NCI-H82 (cell line): ENCODE results near the gene PPOX.
A peak's percentile ranks its signal among the peaks of the same experiment; 100 is the strongest.

Experiments used
- DNase-seq: peaks from one replicate; lab custom pipeline; 2025; lab: John Stamatoyannopoulos, UW

Gene PPOX

GRCh38 chr1:161153682-161154337 lies 12.4 kb upstream of the PPOX start, which contains the start of gene UFC1:
Gene UFC1 (plus strand): TSS chr1:161153978. CDS start chr1:161153998, 20 bp downstream.
- peak; percentile 95 for DNase-seq

DNA sequence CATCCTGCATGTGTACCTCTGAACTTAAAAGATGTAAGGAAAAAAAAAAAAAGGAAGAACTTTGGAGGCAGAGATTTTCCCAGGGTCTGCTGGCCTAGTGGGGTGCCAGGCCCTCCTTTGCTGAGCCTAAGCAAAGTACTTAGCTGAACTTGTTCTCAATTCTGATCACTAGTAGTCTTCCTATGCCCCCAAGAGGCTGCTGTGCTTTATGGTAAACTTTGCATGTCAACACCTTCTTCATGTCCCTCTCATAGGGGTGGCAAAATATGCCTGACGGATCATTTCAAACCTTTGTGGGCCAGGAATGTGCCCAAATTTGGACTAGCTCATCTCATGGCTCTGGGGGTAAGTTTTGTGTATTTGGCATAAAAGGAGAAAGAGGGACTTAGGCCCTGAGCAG lies 8.4 kb upstream of the PPOX start:
- DNase-seq: no peak

DNA sequence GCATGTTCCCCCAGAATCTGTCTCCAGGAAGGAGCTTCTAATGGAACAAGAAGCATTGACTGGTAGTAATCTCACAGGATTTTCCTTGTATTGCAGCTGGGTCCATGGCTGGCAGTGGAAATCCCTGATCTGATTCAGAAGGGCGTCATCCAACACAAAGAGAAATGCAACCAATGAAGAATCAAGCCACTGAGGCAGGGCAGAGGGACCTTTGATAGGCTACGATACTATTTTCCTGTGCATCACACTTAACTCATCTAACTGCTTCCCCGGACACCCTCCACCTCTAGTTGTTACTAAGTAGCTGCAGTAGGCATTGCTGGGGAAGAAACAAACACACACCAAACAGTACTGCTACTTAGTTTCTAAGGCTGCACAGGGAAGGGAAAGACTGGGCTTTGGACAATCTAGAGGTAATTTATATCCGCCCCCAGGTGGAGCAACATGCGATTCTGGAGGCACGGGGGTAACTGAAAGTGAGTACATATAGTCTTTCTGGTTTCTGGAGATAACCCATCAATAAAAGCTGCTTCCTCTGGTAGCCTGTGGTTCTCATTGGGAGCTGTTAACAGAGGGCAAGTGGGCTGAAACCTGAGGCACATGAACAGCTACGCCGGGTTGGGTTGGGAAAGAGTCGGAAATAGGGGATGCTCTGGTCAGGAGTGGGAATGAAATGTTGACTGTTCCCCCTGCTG lies 7.8 kb upstream of the PPOX start:
- no peak for DNase-seq

DNA sequence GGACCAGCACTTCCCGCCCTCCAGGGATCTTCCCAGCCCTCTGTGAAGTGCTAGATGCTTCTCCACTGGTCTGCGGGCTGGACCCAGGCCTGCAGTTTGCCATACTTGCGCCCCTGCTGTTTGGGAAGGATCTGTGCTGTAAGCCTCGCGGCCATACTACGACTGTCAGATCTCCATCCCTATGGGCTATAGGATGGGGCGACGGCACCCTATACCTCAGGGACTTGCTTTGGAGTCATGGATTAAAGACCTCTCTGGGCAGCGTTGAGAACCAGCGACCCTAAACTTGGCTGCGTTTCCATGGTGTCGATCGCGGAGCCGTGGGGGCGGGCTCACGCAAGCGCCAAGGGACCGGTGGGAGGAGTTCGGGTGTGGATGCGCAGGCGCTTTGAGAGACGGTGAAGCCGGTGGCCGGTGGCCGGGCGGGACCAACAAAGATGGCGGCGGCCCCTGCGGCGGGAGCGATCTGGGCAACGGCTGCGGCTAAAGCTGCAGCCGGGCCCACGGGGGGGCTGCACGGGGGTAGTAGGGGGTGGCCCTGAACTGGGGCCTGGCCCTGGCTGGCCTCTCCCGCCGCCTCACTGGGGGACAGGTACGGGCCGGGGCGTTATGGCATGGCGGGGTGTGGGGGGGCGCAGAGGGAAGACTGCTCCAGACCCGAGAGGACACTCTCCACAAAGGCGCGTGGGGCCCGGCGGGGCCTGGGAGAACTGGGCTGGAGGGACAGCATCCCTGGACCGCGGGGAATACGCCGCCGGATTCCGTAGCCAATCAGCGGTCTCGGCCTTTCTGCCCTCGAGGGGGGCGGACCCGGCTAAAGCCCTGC lies 6.9 kb upstream of the PPOX start, which contains the start of gene USP21:
Gene USP21, plus strand, starts transcription at position 414 of the 826 bp plus-strand sequence. CDS start 1,141 bp downstream, outside the sequence.
- peak; percentile 98 for DNase-seq

DNA sequence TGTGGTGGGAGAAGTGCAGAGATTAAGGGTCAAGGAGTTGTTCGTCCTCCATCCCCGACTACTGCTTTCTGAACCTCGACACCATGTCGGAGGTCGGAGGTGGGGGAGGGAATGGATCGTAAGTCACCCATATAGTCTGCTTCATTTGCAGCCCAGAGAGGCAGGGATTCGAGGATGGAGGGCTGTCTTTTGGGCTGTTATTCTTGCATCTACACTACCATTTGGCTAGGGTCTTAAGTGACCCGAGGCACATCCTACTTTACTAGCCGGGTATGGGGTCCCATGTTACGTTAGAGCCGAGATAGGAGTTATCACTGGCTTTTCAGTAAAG lies 6.3 kb upstream of the PPOX start:
- DNase-seq: no peak

DNA sequence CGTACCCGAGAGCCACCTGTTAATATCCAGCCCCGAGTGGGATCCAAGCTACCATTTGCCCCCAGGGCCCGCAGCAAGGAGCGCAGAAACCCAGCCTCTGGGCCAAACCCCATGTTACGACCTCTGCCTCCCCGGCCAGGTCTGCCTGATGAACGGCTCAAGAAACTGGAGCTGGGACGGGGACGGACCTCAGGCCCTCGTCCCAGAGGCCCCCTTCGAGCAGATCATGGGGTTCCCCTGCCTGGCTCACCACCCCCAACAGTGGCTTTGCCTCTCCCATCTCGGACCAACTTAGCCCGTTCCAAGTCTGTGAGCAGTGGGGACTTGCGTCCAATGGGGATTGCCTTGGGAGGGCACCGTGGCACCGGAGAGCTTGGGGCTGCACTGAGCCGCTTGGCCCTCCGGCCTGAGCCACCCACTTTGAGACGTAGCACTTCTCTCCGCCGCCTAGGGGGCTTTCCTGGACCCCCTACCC lies 5.5 kb upstream of the PPOX start:
- DNase-seq: no peak

GRCh38 chr1:161161652-161162051 lies 4.6 kb upstream of the PPOX start:
- no peak for DNase-seq

DNA sequence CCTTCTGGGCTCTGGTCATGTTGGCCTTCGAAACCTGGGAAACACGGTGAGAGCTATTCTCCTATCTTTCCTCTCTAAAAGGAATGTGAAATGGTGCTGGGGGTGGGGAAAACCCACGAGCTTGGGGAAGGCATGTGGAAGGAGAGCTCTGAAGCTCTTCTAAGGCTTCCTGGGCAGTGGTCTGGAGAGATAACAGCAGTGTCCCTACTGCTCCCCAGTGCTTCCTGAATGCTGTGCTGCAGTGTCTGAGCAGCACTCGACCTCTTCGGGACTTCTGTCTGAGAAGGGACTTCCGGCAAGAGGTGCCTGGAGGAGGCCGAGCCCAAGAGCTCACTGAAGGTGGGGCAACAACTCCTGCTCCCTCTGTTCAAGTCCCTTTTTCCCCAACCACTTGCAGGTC lies 4.2 kb upstream of the PPOX start:
- no peak for DNase-seq

DNA sequence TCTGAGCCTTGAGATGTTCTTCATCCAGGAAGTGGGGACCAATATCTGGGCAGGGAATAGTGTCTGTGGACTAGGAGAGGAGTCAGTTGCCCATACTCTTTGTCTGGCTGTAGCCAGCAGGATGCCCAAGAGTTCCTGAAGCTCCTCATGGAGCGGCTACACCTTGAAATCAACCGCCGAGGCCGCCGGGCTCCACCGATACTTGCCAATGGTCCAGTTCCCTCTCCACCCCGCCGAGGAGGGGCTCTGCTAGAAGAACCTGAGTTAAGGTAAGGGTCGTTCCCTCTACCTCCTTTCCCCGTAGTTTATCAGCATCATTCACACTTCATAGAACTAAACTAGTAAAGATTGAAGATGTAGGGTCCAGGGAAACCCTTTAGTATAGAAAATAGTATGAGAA lies 3.4 kb upstream of the PPOX start:
- DNase-seq: no peak

GRCh38 chr1:161163793-161164192 lies 2.4 kb upstream of the PPOX start:
- DNase-seq: no peak

DNA sequence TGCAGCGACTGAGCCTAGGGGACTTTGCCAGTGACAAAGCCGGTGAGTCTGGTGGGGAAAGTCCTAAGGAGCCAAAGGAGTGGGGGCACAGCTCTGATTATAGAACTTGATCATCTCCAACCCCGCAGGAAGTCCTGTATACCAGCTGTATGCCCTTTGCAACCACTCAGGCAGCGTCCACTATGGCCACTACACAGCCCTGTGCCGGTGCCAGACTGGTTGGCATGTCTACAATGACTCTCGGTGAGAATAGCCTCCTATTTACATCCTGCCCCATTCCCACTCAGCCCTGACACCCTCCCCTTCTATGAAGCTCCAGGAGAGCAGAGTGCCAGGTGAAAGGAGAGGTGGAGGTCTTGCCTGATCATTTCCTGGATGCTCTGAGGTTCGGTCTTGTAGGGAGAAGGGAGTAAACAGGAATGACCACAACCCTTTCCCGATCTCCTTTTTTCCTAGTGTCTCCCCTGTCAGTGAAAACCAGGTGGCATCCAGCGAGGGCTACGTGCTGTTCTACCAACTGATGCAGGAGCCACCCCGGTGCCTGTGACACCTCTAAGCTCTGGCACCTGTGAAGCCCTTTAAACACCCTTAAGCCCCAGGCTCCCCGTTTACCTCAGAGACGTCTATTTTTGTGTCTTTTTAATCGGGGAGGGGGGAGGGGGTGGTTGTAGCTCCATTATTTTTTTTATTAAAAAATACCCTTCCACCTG lies 1.2 kb upstream of the PPOX start:
- no peak for DNase-seq

GRCh38 chr1:161166669-161167548 lies 683 bp downstream of the PPOX start:
- peak; percentile 70 for DNase-seq

DNA sequence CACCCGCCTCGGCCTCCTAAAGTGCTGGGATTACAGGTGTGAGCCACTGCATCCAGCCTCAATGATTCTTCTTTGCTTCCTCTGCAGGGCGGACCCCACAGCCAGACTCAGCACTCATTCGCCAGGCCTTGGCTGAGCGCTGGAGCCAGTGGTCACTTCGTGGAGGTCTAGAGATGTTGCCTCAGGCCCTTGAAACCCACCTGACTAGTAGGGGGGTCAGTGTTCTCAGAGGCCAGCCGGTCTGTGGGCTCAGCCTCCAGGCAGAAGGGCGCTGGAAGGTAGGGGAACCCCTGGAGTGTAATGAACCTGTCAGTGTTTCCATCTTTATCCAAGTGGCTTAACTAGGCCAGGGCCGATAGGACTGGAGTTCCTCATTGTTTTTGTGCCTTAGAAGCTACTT lies 2.7 kb downstream of the PPOX start:
- DNase-seq: no peak

- peak; percentile 29 for DNase-seq
Observed at GRCh38 chr1:161171191-161171590, 5.0 kb downstream of the PPOX start.

GRCh38 chr1:161171696-161172095 lies 5.5 kb downstream of the PPOX start:
- no peak for DNase-seq

- DNase-seq: no peak
Observed at GRCh38 chr1:161172349-161172748, 6.1 kb downstream of the PPOX start.

- DNase-seq: no peak
Observed at GRCh38 chr1:161172776-161173376, 6.7 kb downstream of the PPOX start.

DNA sequence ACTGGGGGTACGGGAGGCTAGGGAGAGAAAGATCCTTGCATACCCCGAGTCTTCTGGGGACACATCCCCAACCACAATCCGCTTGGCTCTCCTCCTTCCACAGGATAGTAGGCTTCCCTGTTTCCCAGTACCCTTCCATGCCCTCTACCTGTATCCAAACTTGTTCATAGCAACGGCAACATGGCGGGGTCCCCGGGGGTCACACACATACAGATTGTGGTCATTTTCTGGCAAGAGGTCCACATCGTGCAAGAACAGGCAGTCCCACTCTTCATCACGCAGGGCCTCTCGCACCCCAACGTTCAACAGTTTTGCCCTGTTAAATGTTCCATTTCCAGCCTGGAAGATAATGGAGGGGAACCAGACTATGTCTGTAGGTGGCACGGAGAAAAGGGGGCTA lies 7.5 kb downstream of the PPOX start:
- no peak for DNase-seq

DNA sequence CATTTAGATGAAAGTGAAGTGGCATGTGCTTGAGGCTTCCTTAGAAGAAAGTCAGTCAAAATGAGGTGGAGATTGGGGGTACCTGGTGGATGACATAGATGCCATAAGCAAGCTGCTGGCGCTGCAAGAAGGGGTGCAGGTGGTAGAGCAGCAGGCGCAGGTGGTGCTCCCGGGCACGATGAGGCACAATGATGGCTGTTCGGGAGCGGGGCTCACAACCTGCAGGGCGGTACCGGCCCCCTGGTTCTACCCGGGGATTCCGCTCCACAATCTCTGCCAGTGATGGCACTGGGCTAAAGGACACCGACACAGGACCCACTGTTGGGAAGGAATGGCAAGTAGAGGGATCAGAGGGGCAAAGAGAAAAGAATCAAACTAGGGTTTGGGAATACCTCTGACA lies 8.7 kb downstream of the PPOX start:
- no peak for DNase-seq

DNA sequence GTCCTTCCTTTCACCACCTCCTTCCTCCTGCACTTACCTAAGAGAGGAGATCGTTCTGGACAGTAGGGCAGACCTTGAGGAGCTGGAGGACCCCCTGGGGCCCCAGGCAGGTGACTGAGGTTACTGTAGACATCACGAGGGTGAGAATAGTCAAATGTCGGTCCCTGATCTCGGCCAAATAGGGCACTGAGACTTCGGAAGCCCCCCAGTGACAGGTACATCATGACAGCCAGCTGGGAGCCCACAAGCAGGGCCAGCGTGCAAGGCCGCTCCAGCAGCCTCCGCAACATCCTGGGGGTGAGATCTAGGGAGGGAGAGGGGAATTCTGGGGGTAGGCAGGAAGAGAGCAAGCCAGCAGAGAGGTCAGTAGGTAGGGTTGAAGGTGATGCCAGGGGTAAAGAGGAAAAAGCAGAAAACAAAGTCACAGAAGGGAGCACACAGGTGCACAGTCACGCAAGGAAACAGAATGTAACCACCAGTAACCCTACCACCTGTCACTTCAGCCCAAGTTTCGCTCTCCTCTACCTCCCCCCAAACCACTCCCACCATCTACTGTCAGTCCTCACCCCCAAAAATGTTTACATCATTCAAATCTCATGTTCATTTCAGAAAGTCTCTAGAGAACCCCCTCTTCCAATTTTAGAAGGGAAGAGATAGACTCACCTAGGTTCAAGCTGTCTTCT lies 9.7 kb downstream of the PPOX start:
- no peak for DNase-seq
